GM21723 (cell line): Measurements from ENCODE around the gene KCNIP4.

Source experiments
- ATAC-seq: cut with Tn5 transposase; IDR thresholded peaks from one replicate; pipeline ENCODE4 v1.9.1; 2021; ENCODE audit warnings: mild to moderate bottlenecking, moderate library complexity; ENCODE audit not compliant: unreplicated experiment

KCNIP4 gene

DNA sequence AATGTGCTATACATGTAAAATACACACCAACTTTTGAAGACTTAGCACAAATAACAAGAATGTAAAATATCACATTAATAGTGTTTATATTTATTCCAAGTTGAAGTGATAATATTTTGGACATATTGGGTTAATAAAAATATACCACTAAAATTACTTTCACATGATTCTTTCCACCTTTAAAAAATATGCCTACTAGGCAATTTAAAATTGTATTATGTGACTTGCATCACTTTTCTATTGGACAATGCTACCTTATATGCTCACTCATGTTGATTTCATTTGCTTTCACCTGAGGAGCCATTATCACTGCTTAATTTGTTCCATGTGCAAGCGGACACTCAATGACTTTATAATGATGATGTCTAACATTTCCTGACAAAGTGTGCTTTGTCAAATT, 1251.8 kb downstream of the KCNIP4 start:
- ATAC-seq: no peak

GRCh38 chr4:20687864-20688263, 1260.7 kb downstream of the KCNIP4 start:
- ATAC-seq: no peak

GRCh38 chr4:20684852-20685763, 1263.5 kb downstream of the KCNIP4 start:
- ATAC-seq: no peak

GRCh38 chr4:20683766-20684165, 1264.8 kb downstream of the KCNIP4 start:
- ATAC-seq: no peak

DNA sequence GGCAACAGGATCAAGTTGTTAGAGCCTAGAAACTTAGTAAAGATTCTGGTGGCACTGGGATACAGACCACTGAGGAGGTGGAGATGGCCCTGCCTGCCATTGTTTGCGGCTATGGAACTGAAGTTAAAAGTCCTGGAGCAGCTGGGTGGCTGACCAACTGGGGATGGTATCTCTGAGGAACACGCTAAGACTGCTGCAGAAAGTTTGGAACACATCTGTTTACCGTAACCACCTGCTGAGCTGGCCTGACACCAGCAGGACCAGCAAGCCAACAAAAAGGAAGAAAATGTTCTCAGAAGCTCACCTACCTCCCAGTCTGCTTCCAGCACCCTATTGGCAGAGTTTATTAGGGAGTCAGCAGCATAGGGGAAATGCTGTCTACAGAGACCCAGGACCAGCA, 1265.7 kb downstream of the KCNIP4 start:
- ATAC-seq: no peak

GRCh38 chr4:20681271-20681670, 1267.3 kb downstream of the KCNIP4 start:
- ATAC-seq: no peak

DNA sequence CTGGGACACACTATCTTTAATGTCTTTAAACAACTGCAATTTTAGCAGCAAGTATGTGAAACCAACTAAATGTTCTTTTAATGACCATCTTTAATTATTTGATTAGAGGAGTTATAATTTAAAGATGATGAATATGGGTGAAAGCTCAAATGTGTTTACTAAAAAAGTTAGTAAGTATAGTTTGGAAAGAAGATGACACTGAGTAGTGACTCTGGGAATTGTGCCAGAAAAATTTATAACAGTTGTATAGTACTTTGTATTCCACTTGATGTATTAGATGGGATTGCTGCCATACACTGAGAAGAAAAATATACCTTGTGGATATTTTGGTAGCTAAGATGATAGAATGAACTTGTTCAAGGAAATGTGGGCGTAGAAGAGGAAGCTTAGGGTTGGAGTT, 1267.8 kb downstream of the KCNIP4 start:
- ATAC-seq: no peak

DNA sequence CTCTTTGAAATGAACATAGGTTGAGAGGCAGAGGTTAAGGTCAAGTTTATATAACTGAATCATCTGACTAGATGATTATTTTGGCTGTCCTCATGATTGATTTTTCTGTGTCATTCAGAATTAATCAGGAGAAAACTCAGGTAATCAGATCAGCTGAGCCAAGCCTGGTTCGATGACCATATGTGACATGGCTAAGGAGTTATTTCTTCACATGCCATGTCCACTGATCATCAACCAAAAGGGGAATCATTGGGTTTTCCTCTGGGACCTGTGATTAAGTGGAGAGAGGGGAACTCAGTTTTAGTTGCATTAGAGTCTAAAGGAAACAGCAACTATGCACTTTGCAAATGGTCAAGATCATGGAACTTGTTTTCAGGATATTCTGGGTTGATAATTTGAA, 1268.6 kb downstream of the KCNIP4 start:
- ATAC-seq: no peak
